Measurements from ENCODE around the gene SLC44A4.
"Not testable (repeated sequence)": the region's sequence is repeated elsewhere in the genome, so short reads cannot be mapped to it uniquely, and the experiment has no call there.

GRCh38 chr6:31906727-31907126 lies 27.9 kb upstream of the SLC44A4 start:
- TF ChIP-seq ZNF274 (IDR thresholded peaks at IDR 0.05; ENCODE audit: low read length); ZNF274 (tag by site-specific recombination; IDR thresholded peaks at IDR 0.05; ENCODE audit: borderline replicate concordance); ZNF416 (tag by site-specific recombination; IDR thresholded peaks at IDR 0.05); ZNF138 (tag by site-specific recombination; IDR thresholded peaks at IDR 0.05; ENCODE audit: borderline replicate concordance): not testable (repeated sequence)
